H1 (cell line): Measurements from ENCODE around the gene MED10. TPM values are rescaled to one million over a fixed set of nuclear protein-coding genes. Genes with fewer than 3 reads are reported as not detected.
A peak's percentile ranks its signal among the peaks of the same experiment; 100 is the strongest.

Experiments
- ATF3 ChIP-seq: IDR thresholded peaks from 2 replicates; pipeline ENCODE4 v1.6.1; 2011; ENCODE audit warnings: low read depth, mild to moderate bottlenecking, low read length; ENCODE audit not compliant: insufficient read depth
- EZH2 ChIP-seq: fragments of 200-600 bp; sonication (generic); IDR thresholded peaks from 2 replicates; pipeline ENCODE4 v1.7.1; 2012; ENCODE audit warnings: low read depth, mild to moderate bottlenecking, moderate library complexity, low read length, inconsistent platforms; ENCODE audit not compliant: severe bottlenecking
- NANOG ChIP-seq: IDR thresholded peaks from 2 replicates; pipeline ENCODE4 v1.6.1; 2011; ENCODE audit warnings: low read length, low read depth, mild to moderate bottlenecking, inconsistent platforms; ENCODE audit not compliant: insufficient read depth, poor library complexity, severe bottlenecking
- RAD21 ChIP-seq, 2 experiments: IDR thresholded peaks in 1 of 2; conservative IDR thresholded peaks in 1 of 2; 2 replicates each; pipeline ENCODE4 v1.6.1; 2011; ENCODE audit warnings: low read depth in 2 of 2, low read length in 2 of 2, improper control_type of control experiment in 1 of 2, inconsistent platforms in 1 of 2, mild to moderate bottlenecking in 1 of 2, moderate library complexity in 1 of 2
- TCF12 ChIP-seq: IDR thresholded peaks from 2 replicates; pipeline ENCODE4 v1.6.1; 2011; ENCODE audit warnings: low read depth, mild to moderate bottlenecking, low read length
- polyA plus RNA-seq, 7 experiments: library from polyadenylated mRNA; depleted of rRNA in 3 of 7; stranded (reverse) in 5 of 7; unstranded in 2 of 7; fragments of >200 nt in 5 of 7; fragments of 200-250 nt in 2 of 7; gene quantifications; 1 replicate in 5 of 7; 2 replicates in 1 of 7; 4 replicates in 1 of 7; pipeline versions ENCODE4 v1.2.1 to v1.2.3, GENCODE V29; 2011 to 2013; ENCODE audit warnings: missing spikeins in 2 of 7, mixed read lengths in 2 of 7
- total RNA-seq: library from RNA; stranded (reverse); fragmentation: NEBNext Ultra II Directional; extraction: Animal tissue kit (Norgen Biotek cat#: 25700); gene quantifications from 2 replicates; pipeline ENCODE4 v1.2.1, GENCODE V29; 2021

The MED10 gene
- total and polyA plus RNA-seq, 2 of the 8 experiments (the other 6 are each of a cell fraction or from before 2014, with no cell fraction given) = 20.1 to 23.2 TPM

GRCh38 chr5:6328173-6328572, 50.2 kb downstream of the MED10 start (continued):
- no peak for TF ChIP-seq ATF3
- no peak for TF ChIP-seq EZH2
- TF ChIP-seq TCF12 = 0 out of 2 replicates have a peak, but pooled peaks have one; percentile 49
- TF ChIP-seq NANOG = no peak
- peak in 1 of 2 experiments; percentile 29; a peak in 2 of 4 replicates for TF ChIP-seq RAD21 (IDR thresholded peaks at IDR 0.05 in 1 of 2, conservative IDR thresholded peaks at IDR 0.05 in 1 of 2; ENCODE audit: low read depth in 2 of 2, low read length in 2 of 2)
